GM12874 (cell line): ENCODE measurements around the gene PTPN22.

ENCODE experiments used
- CTCF ChIP-seq: IDR thresholded peaks from 2 replicates; pipeline ENCODE4 v1.5.1; 2011; ENCODE audit warnings: low read depth, mild to moderate bottlenecking, control low read depth, low read length, moderate library complexity; ENCODE audit not compliant: insufficient read depth

PTPN22 gene

GRCh38 chr1:113868387-113869083 is 3.0 kb downstream of the PTPN22 start:
- no peak for TF ChIP-seq CTCF

GRCh38 chr1:113861641-113862040 is 9.9 kb downstream of the PTPN22 start:
- no peak for TF ChIP-seq CTCF

- no peak for TF ChIP-seq CTCF
Measured at GRCh38 chr1:113860891-113861290, 10.6 kb downstream of the PTPN22 start.

- no peak for TF ChIP-seq CTCF
Measured at GRCh38 chr1:113859478-113860175, 11.9 kb downstream of the PTPN22 start.

- TF ChIP-seq CTCF = no peak
Measured at GRCh38 chr1:113858982-113859381, 12.5 kb downstream of the PTPN22 start.

- TF ChIP-seq CTCF = no peak
Measured at GRCh38 chr1:113858418-113858817, 13.1 kb downstream of the PTPN22 start.

- no peak for TF ChIP-seq CTCF
Measured at GRCh38 chr1:113857776-113858175, 13.7 kb downstream of the PTPN22 start.
